ENCODE data around the gene ZNF184.

Gene ZNF184

DNA sequence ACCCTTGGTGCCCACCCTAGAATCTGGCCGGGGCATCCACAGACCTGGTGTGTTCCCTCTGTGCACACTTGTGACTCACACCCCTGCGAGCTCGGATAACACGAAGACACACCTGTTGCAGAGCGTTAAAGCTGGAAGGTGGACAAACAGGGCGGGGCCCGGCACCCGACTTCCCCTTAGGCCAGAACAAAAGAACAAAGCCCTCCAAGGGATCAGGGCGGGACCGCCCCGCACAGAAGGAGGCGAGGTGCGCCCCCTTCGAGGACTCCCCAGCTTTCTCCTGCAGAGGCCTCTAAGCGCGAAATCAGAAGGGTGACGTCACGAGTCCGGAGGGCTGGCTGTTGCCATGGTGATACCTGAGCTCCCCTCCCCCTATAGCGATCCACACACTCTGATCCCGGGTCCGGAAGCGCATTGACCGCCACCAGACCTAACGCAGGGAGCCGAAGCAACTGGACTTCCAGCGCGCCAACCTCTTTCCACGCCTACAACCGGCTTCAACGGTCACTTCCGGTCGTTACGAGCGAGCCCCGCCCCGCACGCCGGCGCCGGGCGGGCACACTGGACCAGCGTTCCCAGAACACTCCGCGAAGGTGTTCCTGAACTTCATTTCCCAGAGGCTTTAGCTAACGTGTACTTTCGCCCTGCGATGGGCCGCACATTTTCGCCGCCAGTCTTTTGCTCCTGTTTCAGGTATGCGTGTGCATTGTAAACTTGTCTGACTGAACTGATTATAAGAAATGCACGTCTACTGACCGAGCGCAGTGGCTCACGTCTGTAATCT, at the start of gene ZNF184:
TSS of gene ZNF184 (minus strand) at position 489 of the 784 bp plus-strand sequence. CDS start 811 bp downstream, outside the sequence.
- peak; percentile 68 to 69 for DNase-seq (ENCODE audit: low read depth in 2 of 2)

DNA sequence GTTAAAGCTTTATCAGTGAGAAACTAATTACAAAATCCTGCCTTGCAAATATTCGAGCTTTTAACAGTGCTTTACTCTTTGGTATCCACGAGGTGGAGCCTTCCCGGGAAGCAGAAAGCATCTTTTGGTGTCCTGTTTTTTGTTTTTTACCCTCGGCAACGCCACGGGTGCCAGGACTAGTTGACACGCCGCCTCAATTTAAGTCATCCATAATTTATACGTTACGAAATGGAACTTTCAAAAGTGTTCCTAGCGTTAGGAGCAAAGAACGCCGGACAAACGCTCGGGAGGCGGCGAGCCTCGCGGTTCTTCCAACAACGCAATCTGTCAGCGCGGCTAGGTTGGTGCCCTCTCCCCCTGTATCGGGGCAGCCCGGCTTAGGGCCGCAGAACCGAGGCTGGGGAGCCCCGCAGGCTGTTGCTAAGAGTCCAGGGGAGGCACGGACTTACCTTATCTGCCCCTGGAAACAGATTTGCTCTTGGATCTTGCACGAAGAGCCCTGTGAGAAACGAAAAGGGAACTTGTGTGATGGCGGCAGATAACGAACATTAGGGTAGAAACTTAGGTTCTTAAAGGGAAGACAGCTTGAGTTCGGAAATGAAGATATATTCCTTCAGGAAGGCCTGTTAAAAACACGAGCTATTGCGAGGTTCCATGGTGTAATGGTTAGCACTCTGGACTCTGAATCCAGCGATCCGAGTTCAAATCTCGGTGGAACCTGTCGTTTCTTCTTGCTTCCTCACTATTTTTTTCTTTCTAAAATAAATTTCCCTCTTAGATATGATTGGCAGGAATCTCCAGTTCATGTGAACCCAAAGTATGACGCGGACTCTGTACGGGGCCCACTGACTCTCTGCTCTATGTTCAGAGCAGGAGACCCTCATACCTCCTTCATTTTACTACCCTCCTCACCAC, 46.2 kb upstream of the ZNF184 start:
- DNase-seq (ENCODE audit: low read depth in 2 of 2) = peak; percentile 21 to 36

DNA sequence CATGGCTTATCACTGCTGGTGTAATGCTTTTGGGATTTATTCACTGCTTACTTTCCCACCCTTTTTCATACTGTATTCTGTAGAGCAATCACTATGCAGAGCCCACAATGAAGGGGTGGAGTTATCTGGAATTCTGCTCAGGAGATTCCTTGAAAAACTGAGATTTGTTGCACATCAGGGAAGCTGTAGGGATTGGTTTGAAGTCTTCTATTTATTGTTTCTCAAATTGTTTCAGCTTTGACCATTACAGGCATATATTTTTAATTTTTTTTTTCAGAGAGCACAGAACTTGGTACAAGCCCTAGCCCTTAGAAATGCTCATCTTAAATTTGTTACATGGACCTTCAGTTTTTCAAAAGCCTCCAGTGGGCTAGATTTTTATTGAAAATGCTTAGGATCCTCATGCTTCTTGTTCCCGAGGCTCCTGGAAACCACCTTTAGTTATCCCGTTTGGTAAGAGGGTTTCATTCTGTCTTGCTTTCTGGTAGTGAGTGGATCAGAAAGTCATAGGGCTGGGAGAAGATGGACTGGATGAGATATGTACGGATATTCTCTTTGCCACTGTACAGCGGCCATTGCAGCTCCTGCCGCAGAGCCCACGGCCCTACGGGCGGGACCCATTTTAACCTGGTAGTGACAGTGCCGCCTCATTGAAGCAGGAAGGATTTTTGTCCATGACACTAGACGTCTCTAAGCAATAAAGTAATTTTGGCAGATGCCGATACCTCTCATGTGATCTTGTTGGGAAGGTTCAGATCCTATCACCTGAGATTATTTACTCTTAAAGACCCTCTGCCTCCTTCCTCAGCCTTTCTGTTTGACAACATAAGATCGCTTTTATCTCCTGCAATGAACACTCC, 45.3 kb upstream of the ZNF184 start:
- DNase-seq (ENCODE audit: low read depth in 2 of 2) = no peak

DNA sequence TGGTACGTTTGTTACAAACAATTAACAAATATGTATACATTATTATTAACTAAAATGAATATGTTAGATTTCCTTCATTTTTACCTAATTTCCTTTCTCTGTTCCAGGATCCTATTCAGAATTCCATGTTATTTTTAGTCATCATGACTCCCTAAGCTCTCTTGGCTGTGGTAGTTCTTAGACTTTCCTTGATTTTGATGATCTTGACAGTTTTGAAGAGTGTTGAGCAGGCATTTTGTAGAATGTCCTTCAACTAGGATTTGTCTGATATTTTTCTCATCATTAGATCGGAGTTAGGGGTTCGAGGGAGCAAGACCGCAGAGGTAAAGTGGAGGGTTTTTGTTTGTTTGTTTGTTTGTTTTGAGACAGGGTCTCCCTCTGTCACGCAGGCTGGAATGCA, 44.3 kb upstream of the ZNF184 start:
- no peak for DNase-seq (ENCODE audit: low read depth in 2 of 2)

DNA sequence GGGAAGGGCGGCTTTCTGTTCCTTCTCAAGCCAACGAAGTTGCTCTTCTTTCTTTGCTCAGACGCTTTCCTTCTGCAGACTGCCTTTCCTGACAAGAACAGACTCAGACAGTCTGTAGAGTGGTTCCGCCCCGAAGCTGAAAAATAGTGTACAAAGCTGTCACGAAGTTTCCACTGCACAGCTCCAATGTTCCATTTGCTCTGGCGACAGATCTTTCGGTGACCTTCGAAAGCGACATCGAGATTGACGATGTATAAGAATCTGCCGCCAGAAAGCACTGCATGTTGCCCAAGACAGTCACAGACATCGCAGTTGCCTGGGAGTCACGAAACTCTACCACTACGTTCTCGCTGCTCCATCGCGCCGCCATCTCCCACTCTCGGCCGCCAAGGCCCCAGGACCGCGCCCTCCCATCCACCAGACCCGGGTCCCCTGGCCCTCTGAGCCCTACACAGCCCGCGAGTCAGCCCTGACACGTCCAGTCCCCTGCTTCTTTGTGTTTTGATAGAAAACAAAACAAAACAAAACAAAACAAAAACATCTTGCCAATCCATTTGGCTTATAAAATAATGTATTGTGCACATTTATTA, 42.1 kb upstream of the ZNF184 start:
- DNase-seq (ENCODE audit: low read depth in 2 of 2) = no peak

DNA sequence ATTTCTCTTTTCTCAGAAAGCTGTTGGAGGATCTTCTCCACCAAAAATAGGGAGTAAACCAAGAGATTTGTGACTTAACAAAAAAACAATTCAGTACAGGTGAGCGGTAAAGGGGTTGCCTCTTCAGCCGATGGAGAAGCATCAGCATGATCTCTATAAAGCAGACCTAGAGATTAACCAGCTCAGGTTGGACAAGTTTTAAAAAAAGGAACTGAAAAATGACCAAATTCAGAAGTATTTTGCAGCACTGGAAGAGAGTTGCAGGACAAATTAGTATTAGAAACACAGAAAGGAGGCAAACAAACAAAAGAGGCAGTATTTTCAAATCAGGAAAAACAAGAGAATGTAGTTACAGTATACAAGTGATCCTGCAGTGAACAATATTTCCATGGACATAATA, 39.6 kb upstream of the ZNF184 start:
- DNase-seq (ENCODE audit: low read depth in 2 of 2) = no peak

DNA sequence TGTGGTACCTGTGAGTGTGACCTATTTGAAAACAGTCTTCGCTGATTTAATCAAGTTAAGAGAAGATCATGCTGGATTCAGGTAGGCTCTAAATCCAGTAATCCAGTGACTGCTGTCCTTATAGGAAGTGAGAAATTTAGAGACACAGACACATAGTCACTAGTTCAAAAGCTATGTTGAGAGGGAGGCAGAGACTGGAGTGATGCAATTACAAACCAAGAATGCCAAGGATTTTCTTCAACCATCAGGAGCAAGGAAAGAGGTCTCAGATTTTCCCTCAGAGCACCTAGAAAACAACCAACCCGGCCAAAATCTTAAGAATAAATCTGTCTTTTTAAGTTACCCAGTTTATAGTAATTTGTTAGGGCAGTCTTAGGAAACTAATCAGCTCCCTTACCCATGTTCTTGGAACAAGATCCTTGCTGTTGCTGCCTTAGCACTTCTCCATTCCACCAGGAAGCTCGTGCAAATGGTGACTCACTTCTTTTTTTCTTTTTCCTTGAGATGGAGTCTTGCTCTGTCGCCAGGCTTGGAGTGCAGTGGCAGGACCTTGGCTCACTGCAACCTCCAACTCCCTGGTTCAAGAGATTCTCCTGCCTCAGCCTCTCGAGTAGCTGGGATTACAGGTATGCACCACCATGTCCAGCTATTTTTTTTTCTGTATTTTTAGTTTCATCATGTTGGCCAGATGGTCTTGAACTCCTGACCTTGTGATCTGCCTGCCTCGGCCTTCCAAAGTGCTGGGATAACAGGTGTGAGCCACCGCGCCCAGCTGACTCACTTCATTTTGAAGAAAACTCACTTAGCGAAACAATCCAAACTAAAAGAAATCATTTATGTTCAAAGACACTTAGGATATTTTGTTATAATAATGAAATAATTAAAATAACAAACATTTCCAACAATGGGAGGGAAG, 34.4 kb upstream of the ZNF184 start:
- DNase-seq (ENCODE audit: low read depth in 2 of 2) = no peak

DNA sequence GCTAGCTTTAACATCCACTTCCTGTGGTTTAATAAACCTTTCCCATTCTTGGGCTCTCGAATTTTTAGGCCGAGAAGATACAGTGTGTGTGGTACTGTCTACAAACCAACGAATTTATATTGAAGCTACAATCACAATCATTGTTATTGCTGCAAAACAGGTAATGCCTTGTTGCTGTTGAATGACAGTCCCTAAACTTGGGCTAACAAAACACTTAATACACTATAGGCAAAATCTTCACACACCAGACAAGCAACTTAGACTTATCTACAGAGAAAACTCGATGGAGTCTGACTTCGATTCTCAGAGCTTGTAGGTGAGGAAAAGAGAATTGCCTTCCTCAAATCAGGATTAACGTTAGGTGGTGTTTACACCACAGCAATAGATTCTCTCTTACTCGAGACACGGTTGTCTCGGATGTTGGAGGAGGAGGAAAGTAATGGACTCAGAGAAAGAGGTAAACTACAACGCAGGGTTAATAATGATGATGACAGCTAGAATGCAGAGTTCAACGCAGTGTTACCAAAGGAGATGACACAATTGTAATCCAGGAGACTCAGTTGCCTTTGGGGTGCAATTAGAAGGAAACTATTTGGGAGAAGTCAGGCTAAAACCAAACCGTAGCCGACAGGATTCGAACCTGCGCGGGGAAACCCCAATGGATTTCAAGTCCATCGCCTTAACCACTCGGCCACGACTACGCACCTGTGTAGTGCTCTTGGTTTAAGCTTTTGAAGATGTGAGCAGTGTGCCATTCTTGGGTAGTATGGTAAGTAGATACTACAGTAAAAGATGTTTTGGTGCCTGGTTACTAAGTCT, 32.5 kb upstream of the ZNF184 start:
- no peak for DNase-seq (ENCODE audit: low read depth in 2 of 2)

DNA sequence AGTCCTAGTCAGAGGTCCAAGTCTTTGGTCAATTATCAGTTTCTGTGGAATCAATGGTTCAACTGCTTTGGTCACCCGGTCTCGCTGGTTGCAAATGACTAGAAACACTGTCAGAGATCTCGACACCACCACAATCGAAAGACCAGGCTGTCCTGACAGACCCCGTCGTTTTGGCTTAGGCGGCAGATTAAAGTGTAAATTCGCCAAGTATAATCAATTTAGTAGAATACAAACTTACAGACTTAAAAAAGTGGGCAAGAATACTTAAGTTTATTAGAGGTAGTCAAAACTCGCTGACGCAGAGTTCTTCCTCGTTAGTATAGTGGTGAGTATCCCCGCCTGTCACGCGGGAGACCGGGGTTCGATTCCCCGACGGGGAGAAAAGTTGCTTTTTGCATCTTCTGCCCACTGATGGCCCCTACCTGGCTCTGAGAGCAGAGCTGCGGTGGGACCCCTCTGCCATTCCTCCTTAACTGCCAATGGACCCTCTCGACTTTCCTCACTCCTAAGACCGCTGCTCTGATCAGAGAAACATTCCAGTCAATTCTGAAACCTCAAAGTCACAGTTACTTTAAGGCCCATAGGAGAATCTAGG, 30.6 kb upstream of the ZNF184 start:
- DNase-seq (ENCODE audit: low read depth in 2 of 2) = peak; percentile 57 to 72

DNA sequence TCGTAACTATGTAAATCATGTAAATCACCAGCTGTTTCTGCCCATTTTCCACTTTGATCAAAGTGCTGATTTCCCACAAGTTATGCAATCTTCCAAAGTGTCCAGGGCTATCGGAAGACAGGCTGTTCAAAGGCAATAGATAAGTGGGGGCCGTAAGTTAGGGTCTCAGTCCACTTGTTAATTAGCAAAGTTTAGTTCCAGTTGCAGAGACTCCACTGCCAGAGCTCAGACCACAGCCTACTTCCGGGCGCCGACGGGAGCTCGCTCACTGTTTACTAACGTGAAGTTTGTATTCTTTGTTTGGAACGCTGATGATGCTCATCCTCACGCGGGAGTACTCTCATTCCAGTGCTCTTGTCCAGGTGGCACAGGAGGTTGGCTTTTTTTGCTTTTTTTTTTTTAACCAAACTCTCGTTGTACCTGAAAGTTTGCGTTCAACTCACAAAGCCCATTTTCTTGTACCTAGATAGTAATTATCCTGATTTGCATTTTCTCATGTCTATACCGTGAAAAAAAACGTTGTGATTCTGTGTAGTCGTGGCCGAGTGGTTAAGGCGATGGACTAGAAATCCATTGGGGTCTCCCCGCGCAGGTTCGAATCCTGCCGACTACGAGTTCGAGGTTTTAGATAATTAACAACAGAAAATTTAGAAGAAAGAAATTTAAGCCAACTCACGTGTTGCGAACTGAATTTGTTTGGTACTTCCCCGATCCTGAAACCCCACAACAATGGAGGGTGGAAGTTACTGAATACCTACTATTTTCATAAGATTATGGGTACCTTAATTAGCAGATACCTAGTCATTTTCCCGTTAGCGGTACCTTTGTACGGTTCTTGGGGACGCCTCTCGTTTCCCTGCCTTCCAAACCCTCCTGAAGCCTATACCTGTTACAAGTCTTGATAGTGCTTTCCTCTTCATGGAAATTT, 29.9 kb upstream of the ZNF184 start:
- DNase-seq (ENCODE audit: low read depth in 2 of 2) = peak; percentile 24 to 45

DNA sequence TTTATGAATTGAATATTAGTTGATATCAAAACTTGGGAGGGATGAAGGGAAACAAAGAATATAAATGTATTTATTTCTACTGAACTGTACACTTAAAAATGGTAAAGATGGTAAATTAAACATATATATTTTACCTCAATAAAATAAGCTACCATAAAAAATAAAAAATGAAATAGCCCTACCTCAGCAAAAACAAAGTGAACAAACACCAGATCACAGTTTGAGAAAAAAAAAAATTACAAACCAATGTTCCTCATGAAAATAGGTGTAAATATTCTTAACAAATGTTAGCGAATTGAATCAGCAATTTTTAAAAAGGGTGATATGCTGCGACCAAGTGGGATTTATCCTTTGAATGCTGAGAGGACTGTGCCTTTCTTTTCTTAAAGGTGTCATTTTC, 28.3 kb upstream of the ZNF184 start:
- DNase-seq (ENCODE audit: low read depth in 2 of 2) = no peak

DNA sequence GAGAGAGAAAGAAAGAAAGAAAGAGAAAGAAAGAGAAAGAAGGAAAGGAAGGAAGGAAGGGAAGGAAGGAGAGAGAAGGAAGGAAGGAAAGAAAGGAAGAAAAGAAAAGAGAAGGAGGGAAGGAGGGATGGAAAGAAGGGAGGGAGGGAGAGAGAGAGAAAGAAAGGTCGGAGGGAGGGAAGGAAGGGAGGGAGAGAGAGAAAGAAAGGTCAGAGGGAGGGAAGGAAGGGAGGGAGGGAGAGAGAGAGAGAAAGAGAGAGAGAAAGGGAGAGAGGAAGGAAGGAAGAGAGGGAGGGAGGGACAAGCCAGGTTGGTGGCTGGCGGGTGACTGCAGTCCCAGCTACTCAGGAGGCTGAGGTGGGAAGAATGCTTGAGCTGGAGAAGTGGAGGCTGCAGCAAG, 27.3 kb upstream of the ZNF184 start:
- no peak for DNase-seq (ENCODE audit: low read depth in 2 of 2)

DNA sequence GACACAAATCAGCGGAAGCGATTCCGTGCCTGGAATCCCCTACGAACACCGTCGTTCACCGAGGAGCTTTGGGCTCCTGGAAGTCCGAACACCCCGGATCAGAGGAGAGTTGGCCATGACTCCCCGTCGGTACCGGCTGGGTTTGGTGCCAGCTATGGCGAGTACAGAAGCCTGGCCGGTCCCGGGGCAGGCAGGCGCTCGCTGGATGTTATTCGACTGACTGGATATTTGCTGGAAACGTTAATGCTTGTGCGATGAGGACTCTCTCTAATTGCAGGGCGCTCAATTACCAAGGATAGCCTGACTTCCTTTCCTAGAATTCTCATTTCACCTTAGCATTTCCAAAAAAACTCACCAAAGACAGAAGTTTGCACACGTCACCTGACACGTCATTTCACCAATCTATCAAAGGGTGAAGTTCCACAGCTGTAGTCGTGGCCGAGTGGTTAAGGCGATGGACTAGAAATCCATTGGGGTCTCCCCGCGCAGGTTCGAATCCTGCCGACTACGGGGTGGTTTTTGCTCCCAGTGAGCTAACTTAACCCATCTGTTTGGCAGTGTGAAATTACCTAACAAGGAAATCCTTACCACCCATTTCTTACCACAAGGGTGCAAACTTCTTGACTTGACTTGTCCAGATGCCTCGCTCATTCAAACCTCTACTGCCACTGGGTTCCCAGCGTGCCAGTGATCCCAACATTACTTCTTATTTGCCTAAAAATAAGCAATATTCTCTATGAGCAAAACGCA, 22.7 kb upstream of the ZNF184 start:
- no peak for DNase-seq (ENCODE audit: low read depth in 2 of 2)

DNA sequence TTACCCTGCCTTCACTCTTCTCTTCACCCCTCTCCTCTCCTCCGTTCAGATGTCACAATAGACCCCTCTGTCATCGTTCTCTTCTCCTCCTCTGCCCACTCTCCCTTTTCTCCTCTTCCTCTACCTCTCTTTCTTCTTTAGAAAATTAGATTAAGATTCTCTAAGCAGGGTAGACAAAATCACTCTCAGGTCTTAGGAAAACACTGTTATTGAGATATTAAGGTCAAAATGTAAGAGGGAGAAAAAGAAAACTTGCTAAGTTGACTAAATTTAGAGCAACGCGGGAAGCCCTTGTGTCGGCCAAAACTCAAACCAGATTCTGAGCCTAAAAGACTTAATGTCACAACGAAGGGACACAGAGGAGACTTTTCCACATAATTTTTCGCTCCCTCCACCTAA, 22.1 kb upstream of the ZNF184 start:
- no peak for DNase-seq (ENCODE audit: low read depth in 2 of 2)

DNA sequence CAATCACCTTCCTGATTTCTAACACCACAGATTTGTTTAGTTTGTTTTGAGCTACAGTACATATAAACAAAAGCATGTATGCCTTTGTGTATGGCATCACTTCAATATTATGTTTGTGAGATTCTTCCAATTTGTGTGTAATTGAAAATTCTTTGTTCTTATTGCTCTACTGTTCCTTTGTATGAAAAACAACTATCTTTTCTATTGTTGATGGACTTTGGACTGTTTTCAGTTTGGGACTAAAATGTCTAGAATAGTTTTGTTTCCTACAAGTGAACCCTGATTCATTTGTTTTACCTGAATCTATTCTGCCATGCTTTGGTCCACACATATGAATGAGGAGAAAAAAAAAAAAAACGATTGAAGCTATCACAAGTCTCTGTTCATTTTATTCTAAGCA, 21.2 kb upstream of the ZNF184 start:
- no peak for DNase-seq (ENCODE audit: low read depth in 2 of 2)

DNA sequence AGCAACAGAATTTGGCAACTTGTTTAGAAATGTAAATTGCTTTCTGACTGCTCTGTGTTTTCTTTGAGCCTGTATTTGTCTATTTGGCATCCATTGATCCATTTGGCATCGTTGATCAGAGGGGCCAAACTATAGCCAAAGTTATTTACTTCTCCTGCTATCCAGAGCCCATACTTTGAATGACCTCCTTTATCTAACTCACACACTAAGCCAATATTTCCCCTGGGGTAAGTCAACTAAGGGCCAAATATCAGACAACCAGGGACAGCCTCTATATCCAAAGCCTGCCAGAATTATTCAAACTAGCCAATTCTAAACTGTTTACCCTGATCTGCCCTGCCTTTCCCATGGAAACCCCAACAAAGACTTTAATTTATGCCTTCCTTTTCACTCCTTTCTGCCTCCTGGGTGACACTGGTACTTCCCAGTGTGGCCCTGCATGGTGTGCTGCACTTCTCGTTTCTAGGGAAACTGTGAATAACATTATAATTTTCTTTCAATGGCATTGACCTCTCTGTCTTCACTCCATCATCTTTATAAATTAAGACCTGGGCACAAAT, 19.8 kb upstream of the ZNF184 start:
- no peak for DNase-seq (ENCODE audit: low read depth in 2 of 2)

All from stimulated activated CD8-positive, alpha-beta memory T cell treated with anti-CD3 and anti-CD28 coated beads, Interleukin-15, amount 100 ng/mL, for 4 hours (primary cell).